ENCODE data around the gene SERP1.

SERP1 gene

GRCh38 chr3:150546226-150547044 lies at the start of gene SERP1, which contains the start of gene EIF2A:
Gene SERP1 (minus strand): TSS chr3:150546496. CDS start chr3:150546135, 361 bp downstream.
Gene EIF2A (plus strand): TSS chr3:150546787. CDS start chr3:150546803, 16 bp downstream.
- H3K4me3 ChIP-seq (ENCODE audit: low read depth, low read length) = peak within 1 kb of the TSS; percentile 78
- peak; percentile 98 for DNase-seq (ENCODE audit: low read depth)
- TF ChIP-seq CTCF (IDR thresholded peaks at IDR 0.05; ENCODE audit: low read depth, low read length, missing control alignments) = no peak

GRCh38 chr3:150594150-150594549 lies 47.9 kb upstream of the SERP1 start:
- no peak for DNase-seq (ENCODE audit: low read depth)
- no peak overlapping the region for H3K4me3 ChIP-seq (ENCODE audit: low read depth, low read length)
- TF ChIP-seq CTCF (IDR thresholded peaks at IDR 0.05; ENCODE audit: low read depth, low read length, missing control alignments) = no peak

DNA sequence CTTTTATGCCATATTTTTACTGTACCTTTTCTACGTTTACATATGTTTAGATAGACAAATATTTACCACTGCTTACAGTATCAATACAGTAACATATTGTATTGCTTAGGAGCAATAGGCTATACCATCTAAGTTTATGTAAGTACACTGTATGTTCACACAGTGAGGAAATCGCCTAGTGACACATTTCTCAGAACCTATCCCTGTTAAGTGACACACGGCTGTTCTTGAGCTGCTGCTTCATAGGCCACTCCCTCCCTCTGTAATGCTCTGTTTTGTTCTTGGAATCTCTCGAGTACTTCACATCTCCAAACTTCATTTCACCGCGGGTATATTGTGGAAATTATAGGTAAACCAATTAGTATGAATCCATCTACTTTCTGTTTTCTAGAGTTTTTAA lies 43.5 kb upstream of the SERP1 start:
- no peak for DNase-seq (ENCODE audit: low read depth)
- no peak overlapping the region for H3K4me3 ChIP-seq (ENCODE audit: low read depth, low read length)
- TF ChIP-seq CTCF (IDR thresholded peaks at IDR 0.05; ENCODE audit: low read depth, low read length, missing control alignments) = no peak

DNA sequence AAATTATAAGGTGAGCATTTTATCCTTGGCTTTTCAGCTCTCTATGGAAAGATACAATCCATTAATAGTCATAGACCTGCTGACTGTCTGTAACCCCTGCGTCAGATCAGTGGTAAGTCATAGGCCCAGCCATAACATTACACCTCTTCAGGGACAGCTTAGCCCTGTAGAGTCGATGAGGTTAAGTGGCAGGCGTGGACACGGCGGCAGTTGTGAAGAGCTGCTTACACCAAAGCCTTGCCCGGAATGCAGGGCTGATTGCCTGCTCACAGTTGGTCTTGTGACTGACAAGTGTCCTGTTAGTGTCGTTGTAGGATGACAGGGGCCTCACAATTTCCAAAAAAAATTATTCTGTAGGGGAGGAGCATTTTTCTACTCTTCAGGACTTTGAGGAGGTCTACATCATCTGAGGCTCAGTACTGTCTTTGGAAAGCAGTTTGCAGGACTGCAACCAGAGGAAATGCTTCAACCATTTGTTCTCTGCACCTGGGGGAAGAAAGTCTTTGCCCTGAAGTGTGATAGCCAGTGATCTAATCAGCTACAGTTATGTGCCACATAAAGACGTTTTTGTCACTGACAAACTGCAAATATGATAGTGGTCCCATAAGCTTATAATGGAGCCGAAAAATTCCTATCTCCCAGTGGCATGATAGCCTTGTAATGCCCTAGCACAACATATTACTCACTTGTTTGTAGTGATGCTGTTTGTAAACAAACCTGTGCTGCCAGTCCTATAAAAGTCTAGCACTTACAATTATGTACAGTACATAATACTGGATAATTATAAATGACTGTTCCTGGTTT lies 41.9 kb upstream of the SERP1 start:
- no peak for TF ChIP-seq CTCF (IDR thresholded peaks at IDR 0.05; ENCODE audit: low read depth, low read length, missing control alignments)
- DNase-seq (ENCODE audit: low read depth) = no peak
- H3K4me3 ChIP-seq (ENCODE audit: low read depth, low read length) = no peak overlapping the region

- H3K4me3 ChIP-seq (ENCODE audit: low read depth, low read length) = no peak overlapping the region; the same call in 1 of the 2 replicates
- DNase-seq (ENCODE audit: low read depth) = no peak
- no peak for TF ChIP-seq CTCF (IDR thresholded peaks at IDR 0.05; ENCODE audit: low read depth, low read length, missing control alignments)
Measured at GRCh38 chr3:150583028-150583427, 36.7 kb upstream of the SERP1 start.

DNA sequence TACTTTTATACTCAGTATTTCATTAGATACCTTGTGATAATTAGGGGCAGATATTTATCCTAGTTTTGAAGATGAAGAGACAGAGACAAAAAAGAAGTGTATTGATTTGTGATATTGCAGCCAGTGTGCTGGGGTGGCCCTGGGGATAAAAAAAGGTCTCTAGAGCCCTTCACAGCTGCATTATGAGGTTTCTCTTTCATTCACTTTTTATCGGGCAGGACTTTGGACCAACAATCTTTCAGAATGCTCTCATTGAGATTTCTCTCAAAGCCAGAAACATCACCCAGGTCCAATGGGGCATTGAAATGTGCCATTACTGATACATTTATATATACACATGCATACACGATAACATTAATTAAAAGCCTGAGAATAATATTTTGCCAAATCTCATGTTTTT lies 36.3 kb upstream of the SERP1 start:
- no peak for DNase-seq (ENCODE audit: low read depth)
- no peak for TF ChIP-seq CTCF (IDR thresholded peaks at IDR 0.05; ENCODE audit: low read depth, low read length, missing control alignments)
- peak overlapping the region; percentile 14; the same call in 1 of the 2 replicates for H3K4me3 ChIP-seq (ENCODE audit: low read depth, low read length)
